Measurements from ENCODE around the gene TMEM176B. TPM values are rescaled to one million over a fixed set of nuclear protein-coding genes. Genes with fewer than 3 reads are reported as not detected.

The TMEM176B gene
- total and polyA plus RNA-seq, 2 donors (not counting 1 experiment from before 2014, with no cell fraction given) = 0.25 to 1.4 TPM

- Histone ChIP-seq H3K79me2 (ENCODE audit: control insufficient read depth, insufficient read depth, low read length) (no peaks in the 10 kb centered on the region), H4K20me1 (ENCODE audit: control insufficient read depth, insufficient read depth, low read length, poor library complexity, severe bottlenecking) (no peaks in the 10 kb centered on the region), H3K9me3 (ENCODE audit: control extremely low read depth in 1 of 3, control insufficient read depth in 2 of 3, insufficient read depth in 1 of 3, low read length in 2 of 3) (peaks cover 0 to 1% (median 0%) of the 10 kb centered on the region in 3 donors), H2AFZ (ENCODE audit: insufficient read depth, low read depth, low read length, poor library complexity, severe bottlenecking) (no peak overlapping the region), H3K4me1 (ENCODE audit: control insufficient read depth in 2 of 2, insufficient read depth in 2 of 2, low read length in 2 of 2) (no peaks in the 10 kb centered on the region), H3K4me3 (ENCODE audit: control extremely low read depth in 1 of 5, extremely low read depth in 1 of 5, insufficient read depth in 1 of 5, low read depth in 2 of 5, low read length in 4 of 5) (no peak overlapping the region), H3K27me3 (replicated peaks in 1 of 4; ENCODE audit: control extremely low read depth in 1 of 4, control insufficient read depth in 3 of 4, insufficient read depth in 4 of 4, low read length in 3 of 4) (peaks cover 0 to 11% (median 5%) of the 10 kb centered on the region in 4 experiments), H3K27ac (ENCODE audit: low read length in 2 of 2) (no peak overlapping the region), H3K36me3 (replicated peaks in 1 of 2; ENCODE audit: control extremely low read depth in 1 of 2, control insufficient read depth in 1 of 2, extremely low read depth in 1 of 2, insufficient read depth in 2 of 2, low read length in 1 of 2) (no peaks in the 10 kb centered on the region), H3K4me2 (replicated peaks; ENCODE audit: low read depth, low read length, poor library complexity, severe bottlenecking) (no peak overlapping the region), H3K9ac (ENCODE audit: low read length) (no peak overlapping the region)
- WGBS (ENCODE audit: insufficient coverage) = 100% methylated on average over 1 of the region's 1 CpG
- ChIA-PET CTCF (interaction anchor here (0.6 kb wide), 1 partner anchor 15 kb away, joined by 3 read pairs; no protein-coding TSS in a partner anchor), POLR2A (no interaction called here)
- intact Hi-C loops (cut with micrococcal nuclease) = no loop called here
- TF ChIP-seq EZH2 (IDR thresholded peaks at IDR 0.05; ENCODE audit: borderline replicate concordance, insufficient read depth, low read depth, low read length, poor library complexity, severe bottlenecking) = no peak
- TF ChIP-seq, protein P1, sequence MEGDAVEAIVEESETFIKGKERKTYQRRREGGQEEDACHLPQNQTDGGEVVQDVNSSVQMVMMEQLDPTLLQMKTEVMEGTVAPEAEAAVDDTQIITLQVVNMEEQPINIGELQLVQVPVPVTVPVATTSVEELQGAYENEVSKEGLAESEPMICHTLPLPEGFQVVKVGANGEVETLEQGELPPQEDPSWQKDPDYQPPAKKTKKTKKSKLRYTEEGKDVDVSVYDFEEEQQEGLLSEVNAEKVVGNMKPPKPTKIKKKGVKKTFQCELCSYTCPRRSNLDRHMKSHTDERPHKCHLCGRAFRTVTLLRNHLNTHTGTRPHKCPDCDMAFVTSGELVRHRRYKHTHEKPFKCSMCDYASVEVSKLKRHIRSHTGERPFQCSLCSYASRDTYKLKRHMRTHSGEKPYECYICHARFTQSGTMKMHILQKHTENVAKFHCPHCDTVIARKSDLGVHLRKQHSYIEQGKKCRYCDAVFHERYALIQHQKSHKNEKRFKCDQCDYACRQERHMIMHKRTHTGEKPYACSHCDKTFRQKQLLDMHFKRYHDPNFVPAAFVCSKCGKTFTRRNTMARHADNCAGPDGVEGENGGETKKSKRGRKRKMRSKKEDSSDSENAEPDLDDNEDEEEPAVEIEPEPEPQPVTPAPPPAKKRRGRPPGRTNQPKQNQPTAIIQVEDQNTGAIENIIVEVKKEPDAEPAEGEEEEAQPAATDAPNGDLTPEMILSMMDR (IDR thresholded peaks at IDR 0.05) = no peak
- H3K4me1 Mint-ChIP-seq = no peaks in the 10 kb centered on the region
- no peak overlapping the region for H3K4me3 Mint-ChIP-seq
- H3K9me3 Mint-ChIP-seq (ENCODE audit: insufficient read depth) = no peaks in the 10 kb centered on the region
- H3K27me3 Mint-ChIP-seq = peaks cover 49% of the 10 kb centered on the region
- DNase-seq (no peak), ATAC-seq (ENCODE audit: low read depth) (no peak)
- no peak overlapping the region for H3K27ac Mint-ChIP-seq
Measured at GRCh38 chr7:150829426-150829825, 29.3 kb upstream of the TMEM176B start.

GRCh38 chr7:150828384-150828783, 28.2 kb upstream of the TMEM176B start:
- peaks cover 0 to 9% (median 3%) of the 10 kb centered on the region in 4 experiments for H3K27me3 ChIP-seq (replicated peaks in 1 of 4; ENCODE audit: control extremely low read depth in 1 of 4, control insufficient read depth in 3 of 4, insufficient read depth in 4 of 4, low read length in 3 of 4)
- H3K9ac ChIP-seq (ENCODE audit: low read length) = no peak overlapping the region
- POLR2A ChIA-PET = no interaction called here
- no peak overlapping the region for H3K4me3 ChIP-seq (ENCODE audit: control extremely low read depth in 1 of 5, extremely low read depth in 1 of 5, insufficient read depth in 1 of 5, low read depth in 2 of 5, low read length in 4 of 5)
- no peaks in the 10 kb centered on the region for H3K9me3 ChIP-seq (ENCODE audit: control extremely low read depth in 1 of 3, control insufficient read depth in 2 of 3, insufficient read depth in 1 of 3, low read length in 2 of 3)
- no peak for TF ChIP-seq EZH2 (IDR thresholded peaks at IDR 0.05; ENCODE audit: borderline replicate concordance, insufficient read depth, low read depth, low read length, poor library complexity, severe bottlenecking)
- TF ChIP-seq, protein P1 (IDR thresholded peaks at IDR 0.05) = no peak
- H3K4me2 ChIP-seq (replicated peaks; ENCODE audit: low read depth, low read length, poor library complexity, severe bottlenecking) = no peak overlapping the region
- H3K4me1 ChIP-seq (ENCODE audit: control insufficient read depth in 2 of 2, insufficient read depth in 2 of 2, low read length in 2 of 2) = no peaks in the 10 kb centered on the region
- H3K36me3 ChIP-seq (replicated peaks in 1 of 2; ENCODE audit: control extremely low read depth in 1 of 2, control insufficient read depth in 1 of 2, extremely low read depth in 1 of 2, insufficient read depth in 2 of 2, low read length in 1 of 2) = no peaks in the 10 kb centered on the region
- no peaks in the 10 kb centered on the region for H4K20me1 ChIP-seq (ENCODE audit: control insufficient read depth, insufficient read depth, low read length, poor library complexity, severe bottlenecking)
- no peak overlapping the region for H3K27ac ChIP-seq (ENCODE audit: low read length in 2 of 2)
- 100% methylated on average over 2 of the region's 2 CpGs for WGBS (ENCODE audit: insufficient coverage)
- no peak for ATAC-seq (ENCODE audit: low read depth)
- no peak overlapping the region for H3K27ac Mint-ChIP-seq
- no peak overlapping the region for H3K4me3 Mint-ChIP-seq
- no peak overlapping the region for H2AFZ ChIP-seq (ENCODE audit: insufficient read depth, low read depth, low read length, poor library complexity, severe bottlenecking)
- intact Hi-C loops (cut with micrococcal nuclease) = no loop called here
- no peak for DNase-seq
- H3K9me3 Mint-ChIP-seq (ENCODE audit: insufficient read depth) = no peaks in the 10 kb centered on the region
- no peaks in the 10 kb centered on the region for H3K4me1 Mint-ChIP-seq
- H3K27me3 Mint-ChIP-seq = peaks cover 42% of the 10 kb centered on the region
- no peaks in the 10 kb centered on the region for H3K79me2 ChIP-seq (ENCODE audit: control insufficient read depth, insufficient read depth, low read length)
- CTCF ChIA-PET = no interaction called here

Measured in B cell (primary cell).